Keratinocyte (primary cell): ENCODE results near the gene SF1. TPM values are rescaled to one million over a fixed set of nuclear protein-coding genes. Genes with fewer than 3 reads are reported as not detected.

Experiments
- DNase-seq: peaks from one replicate; pipeline ENCODE4 v3.0.0-alpha.2; 2011; ENCODE audit warnings: low read depth, missing footprints, low spot score
- FAIRE-seq: peaks from 2 replicates; lab custom pipeline; 2011; peaks lifted over from hg19 to GRCh38; lab: Jason Lieb, UNC
- H2AFZ ChIP-seq: 2 replicates; pipeline ENCODE4 v1.6.0; 2012; ENCODE audit warnings: low read length, control low read depth, inconsistent platforms; ENCODE audit not compliant: control insufficient read depth
- H3K27ac ChIP-seq: 2 replicates; pipeline ENCODE4 v1.5.1; 2011; ENCODE audit warnings: low read length; ENCODE audit not compliant: control insufficient read depth, insufficient read depth
- H3K27me3 ChIP-seq: 3 replicates; pipeline ENCODE4 v1.6.0; 2011; ENCODE audit warnings: low read length; ENCODE audit not compliant: control insufficient read depth, insufficient read depth; ENCODE audit errors: extremely low read depth
- H3K36me3 ChIP-seq, 2 experiments: 2 replicates in 1 of 2; 3 replicates in 1 of 2; pipeline ENCODE4 v1.5.1; 2011; ENCODE audit warnings: low read length in 2 of 2, mild to moderate bottlenecking in 1 of 2; ENCODE audit not compliant: control insufficient read depth in 2 of 2, insufficient read depth in 2 of 2; ENCODE audit errors: extremely low read depth in 1 of 2
- H3K4me1 ChIP-seq: 3 replicates; pipeline ENCODE4 v1.5.1; 2011; ENCODE audit warnings: low read length; ENCODE audit not compliant: control insufficient read depth, insufficient read depth; ENCODE audit errors: extremely low read depth
- H3K4me2 ChIP-seq: 3 replicates; pipeline ENCODE4 v1.6.0; 2011; ENCODE audit warnings: low read depth, low read length; ENCODE audit not compliant: control insufficient read depth, insufficient read depth; ENCODE audit errors: extremely low read depth
- H3K4me3 ChIP-seq, 3 experiments: fragments of 200-600 bp in 1 of 3; sonication (generic) in 1 of 3; 2 replicates in 2 of 3; 3 replicates in 1 of 3; pipeline ENCODE4 v1.5.1; 2011 to 2016; ENCODE audit warnings: low read length in 3 of 3, mild to moderate bottlenecking in 3 of 3, control low read depth in 2 of 3, inconsistent platforms in 1 of 3, low read depth in 1 of 3, mixed read lengths in 1 of 3, mixed run types in 1 of 3, moderate library complexity in 1 of 3; ENCODE audit not compliant: control insufficient read depth in 2 of 3, insufficient read depth in 2 of 3; ENCODE audit errors: extremely low read depth in 1 of 3
- H3K79me2 ChIP-seq: 2 replicates; pipeline ENCODE4 v1.6.0; 2012; ENCODE audit warnings: low read length; ENCODE audit not compliant: control insufficient read depth, insufficient read depth
- H3K9ac ChIP-seq: 3 replicates; pipeline ENCODE4 v1.6.0; 2011; ENCODE audit warnings: low read length; ENCODE audit not compliant: control insufficient read depth, insufficient read depth; ENCODE audit errors: extremely low read depth
- H3K9me1 ChIP-seq: 3 replicates; pipeline ENCODE4 v1.6.0; 2011; ENCODE audit warnings: low read length; ENCODE audit not compliant: control insufficient read depth, insufficient read depth; ENCODE audit errors: extremely low read depth
- H3K9me3 ChIP-seq: 2 replicates; pipeline ENCODE4 v1.5.1; 2012; ENCODE audit warnings: low read depth, low read length; ENCODE audit not compliant: control insufficient read depth
- H4K20me1 ChIP-seq: 3 replicates; pipeline ENCODE4 v1.6.0; 2011; ENCODE audit warnings: low read length; ENCODE audit not compliant: control insufficient read depth, insufficient read depth; ENCODE audit errors: extremely low read depth
- CTCF ChIP-seq, 3 experiments: IDR thresholded peaks in 1 of 3; conservative IDR thresholded peaks in 1 of 3; optimal IDR thresholded peaks in 1 of 3; 2 replicates in 2 of 3; 3 replicates in 1 of 3; pipeline versions ENCODE3 to v1.5.1; 2011; ENCODE audit warnings: low read length in 3 of 3, mild to moderate bottlenecking in 3 of 3, moderate library complexity in 2 of 3, control low read depth in 1 of 3, inconsistent platforms in 1 of 3; ENCODE audit not compliant: insufficient read depth in 2 of 3; ENCODE audit errors: extremely low read depth in 1 of 3
- EZH2 ChIP-seq: IDR thresholded peaks from one replicate; pipeline ENCODE4 v1.6.1; 2012; ENCODE audit warnings: inconsistent platforms, mild to moderate bottlenecking, low read length, moderate library complexity
- dilution Hi-C: fragments of 300-500 bp; cut with MboI; formaldehyde crosslinking; loops from one replicate; pipeline ENCODE4 v1.7.0; 2020; ENCODE audit warnings: low sequenced_read_pairs; ENCODE audit not compliant: extremely low pct_ligation_motif_present
- polyA plus RNA-seq, 5 experiments: library from polyadenylated mRNA; depleted of rRNA in 3 of 5; stranded (reverse) in 3 of 5; stranded (forward) in 1 of 5; unstranded in 1 of 5; fragments of >200 nt; gene quantifications; 1 replicate in 1 of 5; 2 replicates in 3 of 5; 3 replicates in 1 of 5; pipeline versions ENCODE4 v1.2.1 to v1.2.3, GENCODE V29; 2011 to 2012; ENCODE audit warnings: missing spikeins in 2 of 5, low read depth in 1 of 5, low replicate concordance in 1 of 5

SF1 gene
- polyA plus RNA-seq, 1 donor (not counting 4 experiments of a cell fraction or from before 2014, with no cell fraction given) = 54.5 TPM

- no peaks in the 10 kb centered on the region for H3K27me3 ChIP-seq
- no peak overlapping the region for H3K9ac ChIP-seq
- no peak overlapping the region for H3K4me2 ChIP-seq
- H3K79me2 ChIP-seq = no peaks in the 10 kb centered on the region
- no peak for FAIRE-seq
- DNase-seq = no peak
- no peaks in the 10 kb centered on the region for H3K9me1 ChIP-seq
- H3K27ac ChIP-seq = no peak overlapping the region
- no peak overlapping the region for H2AFZ ChIP-seq
- peaks cover 0 to 8% of the 10 kb centered on the region in 2 experiments for H3K36me3 ChIP-seq
- peaks cover 5% of the 10 kb centered on the region for H4K20me1 ChIP-seq
- no peak overlapping the region for H3K4me3 ChIP-seq
- dilution Hi-C loops = no loop called here
- no peak for TF ChIP-seq CTCF (optimal IDR thresholded peaks at IDR 0.05 in 1 of 3, IDR thresholded peaks at IDR 0.05 in 1 of 3, conservative IDR thresholded peaks at IDR 0.05 in 1 of 3; ENCODE audit: extremely low read depth in 1 of 3, insufficient read depth in 2 of 3, low read length in 3 of 3)
- no peak for TF ChIP-seq EZH2
- H3K4me1 ChIP-seq = peaks cover 8% of the 10 kb centered on the region
- no peaks in the 10 kb centered on the region for H3K9me3 ChIP-seq
Observed at GRCh38 chr11:64757549-64758329, 20.6 kb downstream of the SF1 start.

GRCh38 chr11:64755681-64756361 lies 22.5 kb downstream of the SF1 start:
- H2AFZ ChIP-seq = no peak overlapping the region
- no peaks in the 10 kb centered on the region for H3K9me3 ChIP-seq
- no peaks in the 10 kb centered on the region for H3K4me1 ChIP-seq
- dilution Hi-C loops = no loop called here
- H3K9ac ChIP-seq = no peak overlapping the region
- no peak overlapping the region for H3K27ac ChIP-seq
- H3K27me3 ChIP-seq = no peaks in the 10 kb centered on the region
- no peak overlapping the region for H3K4me2 ChIP-seq
- TF ChIP-seq EZH2 = no peak
- no peak for TF ChIP-seq CTCF (optimal IDR thresholded peaks at IDR 0.05 in 1 of 3, IDR thresholded peaks at IDR 0.05 in 1 of 3, conservative IDR thresholded peaks at IDR 0.05 in 1 of 3; ENCODE audit: extremely low read depth in 1 of 3, insufficient read depth in 2 of 3, low read length in 3 of 3)
- FAIRE-seq (no peak), DNase-seq (no peak)
- H4K20me1 ChIP-seq = no peaks in the 10 kb centered on the region
- no peaks in the 10 kb centered on the region for H3K36me3 ChIP-seq
- no peak overlapping the region for H3K4me3 ChIP-seq
- no peaks in the 10 kb centered on the region for H3K9me1 ChIP-seq
- no peaks in the 10 kb centered on the region for H3K79me2 ChIP-seq
